Progenitor cell of endocrine pancreas (in vitro differentiated cells): ENCODE measurements around the gene NFIB. TPM values are rescaled to one million over a fixed set of nuclear protein-coding genes. Genes with fewer than 3 reads are reported as not detected.

ENCODE experiments used
- DNase-seq: peaks from one replicate; pipeline ENCODE4 v3.0.0; 2021; ENCODE audit warnings: low spot score; ENCODE audit not compliant: unreplicated experiment
- H3K27ac Mint-ChIP-seq: 2 replicates; pipeline ENCODE4 v1.8.0; 2021; ENCODE audit warnings: mild to moderate bottlenecking, moderate library complexity, mixed read lengths
- H3K27me3 Mint-ChIP-seq: 2 replicates; pipeline ENCODE4 v1.8.0; 2021; ENCODE audit warnings: mixed read lengths
- H3K36me3 Mint-ChIP-seq: 2 replicates; pipeline ENCODE4 v1.8.0; 2022; ENCODE audit warnings: mixed read lengths; ENCODE audit not compliant: insufficient read depth
- H3K4me1 Mint-ChIP-seq: 2 replicates; pipeline ENCODE4 v1.8.0; 2021; ENCODE audit warnings: low read depth, mixed read lengths
- H3K4me3 Mint-ChIP-seq: 2 replicates; pipeline ENCODE4 v1.8.0; 2021; ENCODE audit warnings: low read depth, mild to moderate bottlenecking, moderate library complexity, mixed read lengths
- H3K9me3 Mint-ChIP-seq: 2 replicates; pipeline ENCODE4 v1.8.0; 2021; ENCODE audit warnings: low read depth, mixed read lengths
- CTCF ChIP-seq: fragments of 200-600 bp; sonication (generic); IDR thresholded peaks from one replicate; pipeline ENCODE4 v1.5.0; 2021; ENCODE audit warnings: antibody characterized with exemption, mild to moderate bottlenecking; ENCODE audit not compliant: unreplicated experiment
- total RNA-seq: library from RNA; stranded (reverse); gene quantifications from 2 replicates; pipeline ENCODE4 v1.2.1, GENCODE V29; 2021

The NFIB gene
- total RNA-seq, 1 donor from 2014 or later = 15.5 TPM

- Mint-ChIP-seq H3K4me1 (peaks cover 11% of the 10 kb centered on the region), H3K4me3 (no peak overlapping the region), H3K36me3 (peaks cover 4% of the 10 kb centered on the region), H3K27ac (no peak overlapping the region), H3K9me3 (peaks cover 4% of the 10 kb centered on the region), H3K27me3 (no peaks in the 10 kb centered on the region)
- TF ChIP-seq CTCF = no peak
- no peak for DNase-seq
Measured at GRCh38 chr9:14292181-14292739, 21.7 kb downstream of the NFIB start.

- no peak overlapping the region for H3K27ac Mint-ChIP-seq
- H3K27me3 Mint-ChIP-seq = no peaks in the 10 kb centered on the region
- no peak for TF ChIP-seq CTCF
- H3K4me1 Mint-ChIP-seq = peaks cover 10% of the 10 kb centered on the region
- no peak overlapping the region for H3K4me3 Mint-ChIP-seq
- no peak for DNase-seq
- H3K9me3 Mint-ChIP-seq = peaks cover 4% of the 10 kb centered on the region
- peaks cover 3% of the 10 kb centered on the region for H3K36me3 Mint-ChIP-seq
Measured at GRCh38 chr9:14289916-14290315, 24.0 kb downstream of the NFIB start.

GRCh38 chr9:14288433-14288832 is 25.5 kb downstream of the NFIB start:
- H3K9me3 Mint-ChIP-seq = no peaks in the 10 kb centered on the region
- TF ChIP-seq CTCF = no peak
- H3K36me3 Mint-ChIP-seq = no peaks in the 10 kb centered on the region
- no peak overlapping the region for H3K27ac Mint-ChIP-seq
- no peak overlapping the region for H3K4me3 Mint-ChIP-seq
- no peaks in the 10 kb centered on the region for H3K27me3 Mint-ChIP-seq
- H3K4me1 Mint-ChIP-seq = peaks cover 4% of the 10 kb centered on the region
- DNase-seq = no peak

GRCh38 chr9:14286121-14286520 is 27.8 kb downstream of the NFIB start:
- peaks cover 8% of the 10 kb centered on the region for H3K4me1 Mint-ChIP-seq
- H3K36me3 Mint-ChIP-seq = no peaks in the 10 kb centered on the region
- TF ChIP-seq CTCF = no peak
- H3K9me3 Mint-ChIP-seq = no peaks in the 10 kb centered on the region
- no peak overlapping the region for H3K27ac Mint-ChIP-seq
- H3K27me3 Mint-ChIP-seq = no peaks in the 10 kb centered on the region
- no peak overlapping the region for H3K4me3 Mint-ChIP-seq
- no peak for DNase-seq

- Mint-ChIP-seq H3K27me3 (no peaks in the 10 kb centered on the region), H3K36me3 (no peaks in the 10 kb centered on the region), H3K4me3 (no peak overlapping the region), H3K27ac (no peak overlapping the region), H3K4me1 (peaks cover 13% of the 10 kb centered on the region), H3K9me3 (no peaks in the 10 kb centered on the region)
- no peak for TF ChIP-seq CTCF
- no peak for DNase-seq
Measured at GRCh38 chr9:14283276-14283675, 30.7 kb downstream of the NFIB start.
